WERI-Rb-1 (cell line): Measurements from ENCODE around the gene OGDH.

Experiments
- DNase-seq: peaks from one replicate; pipeline ENCODE4 v3.0.0-alpha.2; 2020
- H3K27ac ChIP-seq: fragments of 250-450 bp; sonication (Bioruptor Pico); 2 replicates; pipeline ENCODE4 v1.5.1; 2020; ENCODE audit warnings: mild to moderate bottlenecking, moderate library complexity
- H3K27me3 ChIP-seq: fragments of 250-450 bp; sonication (Bioruptor Pico); 2 replicates; pipeline ENCODE4 v1.5.1; 2021; ENCODE audit warnings: mild to moderate bottlenecking, low read depth, moderate library complexity; ENCODE audit not compliant: insufficient read depth, severe bottlenecking
- H3K36me3 ChIP-seq: fragments of 250-450 bp; sonication (Bioruptor Pico); 2 replicates; pipeline ENCODE4 v1.5.1; 2020; ENCODE audit warnings: mild to moderate bottlenecking, moderate library complexity
- H3K4me3 ChIP-seq: 2 replicates; pipeline ENCODE4 v1.5.1; 2011; ENCODE audit warnings: low read depth, mild to moderate bottlenecking, control low read depth, low read length
- H3K9me3 ChIP-seq: fragments of 250-450 bp; sonication (Bioruptor Pico); 2 replicates; pipeline ENCODE4 v1.5.1; 2021; ENCODE audit warnings: mild to moderate bottlenecking, moderate library complexity; ENCODE audit not compliant: severe bottlenecking
- CTCF ChIP-seq: IDR thresholded peaks from 2 replicates; pipeline ENCODE4 v1.5.1; 2011; ENCODE audit warnings: low read depth, mild to moderate bottlenecking, control low read depth, inconsistent platforms, low read length

Gene OGDH

GRCh38 chr7:44650242-44650641, 43.8 kb downstream of the OGDH start:
- Histone ChIP-seq H3K4me3 (no peak overlapping the region), H3K9me3 (no peaks in the 10 kb centered on the region), H3K27ac (no peak overlapping the region), H3K27me3 (no peaks in the 10 kb centered on the region), H3K36me3 (peaks cover 11% of the 10 kb centered on the region)
- DNase-seq: no peak
- no peak for TF ChIP-seq CTCF

GRCh38 chr7:44650772-44651171, 44.3 kb downstream of the OGDH start:
- Histone ChIP-seq H3K36me3 (peaks cover 11% of the 10 kb centered on the region), H3K9me3 (no peaks in the 10 kb centered on the region), H3K4me3 (no peak overlapping the region), H3K27me3 (no peaks in the 10 kb centered on the region), H3K27ac (no peak overlapping the region)
- DNase-seq: no peak
- no peak for TF ChIP-seq CTCF

- Histone ChIP-seq H3K4me3 (no peak overlapping the region), H3K27ac (no peak overlapping the region), H3K9me3 (no peaks in the 10 kb centered on the region), H3K27me3 (no peaks in the 10 kb centered on the region), H3K36me3 (peaks cover 26% of the 10 kb centered on the region)
- no peak for TF ChIP-seq CTCF
- DNase-seq: no peak
These were observed 46.1 kb downstream of the OGDH start for GRCh38 chr7:44652535-44652934.

GRCh38 chr7:44654255-44654796, 47.9 kb downstream of the OGDH start:
- no peak for TF ChIP-seq CTCF

GRCh38 chr7:44655341-44655740, 48.9 kb downstream of the OGDH start:
- Histone ChIP-seq H3K27ac (no peak overlapping the region), H3K4me3 (no peak overlapping the region), H3K36me3 (peaks cover 20% of the 10 kb centered on the region), H3K27me3 (no peaks in the 10 kb centered on the region), H3K9me3 (peaks cover 2% of the 10 kb centered on the region)
- no peak for DNase-seq
- no peak for TF ChIP-seq CTCF

More at GRCh38 chr7:44654255-44654796, 47.9 kb downstream of the OGDH start:
- Histone ChIP-seq H3K9me3 (no peaks in the 10 kb centered on the region), H3K36me3 (peaks cover 25% of the 10 kb centered on the region), H3K27ac (no peak overlapping the region), H3K4me3 (no peak overlapping the region), H3K27me3 (no peaks in the 10 kb centered on the region)
- no peak for DNase-seq

- TF ChIP-seq CTCF: no peak
- peaks cover 22% of the 10 kb centered on the region for H3K36me3 ChIP-seq
These were observed 52.6 kb downstream of the OGDH start for GRCh38 chr7:44658979-44659378.

More at GRCh38 chr7:44658979-44659378, 52.6 kb downstream of the OGDH start:
- H3K27me3 ChIP-seq: no peaks in the 10 kb centered on the region
- H3K9me3 ChIP-seq: peaks cover 8% of the 10 kb centered on the region
- DNase-seq: no peak
- H3K27ac ChIP-seq: no peak overlapping the region
- no peak overlapping the region for H3K4me3 ChIP-seq
